ENCODE measurements around the gene NTSR1.

- TF ChIP-seq, protein P1, sequence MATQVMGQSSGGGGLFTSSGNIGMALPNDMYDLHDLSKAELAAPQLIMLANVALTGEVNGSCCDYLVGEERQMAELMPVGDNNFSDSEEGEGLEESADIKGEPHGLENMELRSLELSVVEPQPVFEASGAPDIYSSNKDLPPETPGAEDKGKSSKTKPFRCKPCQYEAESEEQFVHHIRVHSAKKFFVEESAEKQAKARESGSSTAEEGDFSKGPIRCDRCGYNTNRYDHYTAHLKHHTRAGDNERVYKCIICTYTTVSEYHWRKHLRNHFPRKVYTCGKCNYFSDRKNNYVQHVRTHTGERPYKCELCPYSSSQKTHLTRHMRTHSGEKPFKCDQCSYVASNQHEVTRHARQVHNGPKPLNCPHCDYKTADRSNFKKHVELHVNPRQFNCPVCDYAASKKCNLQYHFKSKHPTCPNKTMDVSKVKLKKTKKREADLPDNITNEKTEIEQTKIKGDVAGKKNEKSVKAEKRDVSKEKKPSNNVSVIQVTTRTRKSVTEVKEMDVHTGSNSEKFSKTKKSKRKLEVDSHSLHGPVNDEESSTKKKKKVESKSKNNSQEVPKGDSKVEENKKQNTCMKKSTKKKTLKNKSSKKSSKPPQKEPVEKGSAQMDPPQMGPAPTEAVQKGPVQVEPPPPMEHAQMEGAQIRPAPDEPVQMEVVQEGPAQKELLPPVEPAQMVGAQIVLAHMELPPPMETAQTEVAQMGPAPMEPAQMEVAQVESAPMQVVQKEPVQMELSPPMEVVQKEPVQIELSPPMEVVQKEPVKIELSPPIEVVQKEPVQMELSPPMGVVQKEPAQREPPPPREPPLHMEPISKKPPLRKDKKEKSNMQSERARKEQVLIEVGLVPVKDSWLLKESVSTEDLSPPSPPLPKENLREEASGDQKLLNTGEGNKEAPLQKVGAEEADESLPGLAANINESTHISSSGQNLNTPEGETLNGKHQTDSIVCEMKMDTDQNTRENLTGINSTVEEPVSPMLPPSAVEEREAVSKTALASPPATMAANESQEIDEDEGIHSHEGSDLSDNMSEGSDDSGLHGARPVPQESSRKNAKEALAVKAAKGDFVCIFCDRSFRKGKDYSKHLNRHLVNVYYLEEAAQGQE (IDR thresholded peaks at IDR 0.05; ENCODE audit: insufficient read depth in 1 of 2, low read depth in 2 of 2, low read length in 2 of 2): no peak
- TF ChIP-seq TAF1 (IDR thresholded peaks at IDR 0.05; ENCODE audit: borderline replicate concordance, insufficient read depth, low read length) (no peak), POLR2AphosphoS5 (IDR thresholded peaks at IDR 0.05; ENCODE audit: low read depth, low read length) (no peak)
These were observed 17.6 kb downstream of the NTSR1 start for GRCh38 chr20:62726276-62726675.
